ENCODE data around the gene TSPAN9.

The TSPAN9 gene

DNA sequence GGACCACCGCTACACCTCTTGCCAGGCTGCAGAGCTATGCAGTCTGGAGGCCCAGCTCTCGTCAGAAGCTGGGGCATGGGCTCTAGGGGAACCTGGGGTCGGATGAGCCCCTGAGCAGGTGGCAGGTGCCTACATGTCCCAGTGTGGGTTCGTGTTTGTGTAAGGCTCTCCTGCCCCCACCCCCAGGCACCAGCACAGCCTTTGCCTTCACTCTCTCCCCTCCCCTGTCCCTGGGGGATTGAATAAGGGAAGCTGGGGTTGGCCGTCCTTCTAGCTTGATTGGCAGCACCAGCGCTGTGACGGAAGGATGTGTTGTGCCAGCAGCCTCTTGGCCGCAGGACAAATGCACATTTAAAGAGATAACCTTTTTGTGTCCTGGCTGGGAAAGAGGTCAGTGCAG is 34.8 kb upstream of the TSPAN9 start:
- peaks cover 13% of the 10 kb centered on the region for H3K36me3 ChIP-seq (replicated peaks)
- no peak overlapping the region for H3K27ac ChIP-seq
- no peaks in the 10 kb centered on the region for H3K27me3 ChIP-seq (replicated peaks)
- no peak overlapping the region for H3K4me3 ChIP-seq (ENCODE audit: low read depth, low read length)
- no peak for DNase-seq
- TF ChIP-seq, protein P1, sequence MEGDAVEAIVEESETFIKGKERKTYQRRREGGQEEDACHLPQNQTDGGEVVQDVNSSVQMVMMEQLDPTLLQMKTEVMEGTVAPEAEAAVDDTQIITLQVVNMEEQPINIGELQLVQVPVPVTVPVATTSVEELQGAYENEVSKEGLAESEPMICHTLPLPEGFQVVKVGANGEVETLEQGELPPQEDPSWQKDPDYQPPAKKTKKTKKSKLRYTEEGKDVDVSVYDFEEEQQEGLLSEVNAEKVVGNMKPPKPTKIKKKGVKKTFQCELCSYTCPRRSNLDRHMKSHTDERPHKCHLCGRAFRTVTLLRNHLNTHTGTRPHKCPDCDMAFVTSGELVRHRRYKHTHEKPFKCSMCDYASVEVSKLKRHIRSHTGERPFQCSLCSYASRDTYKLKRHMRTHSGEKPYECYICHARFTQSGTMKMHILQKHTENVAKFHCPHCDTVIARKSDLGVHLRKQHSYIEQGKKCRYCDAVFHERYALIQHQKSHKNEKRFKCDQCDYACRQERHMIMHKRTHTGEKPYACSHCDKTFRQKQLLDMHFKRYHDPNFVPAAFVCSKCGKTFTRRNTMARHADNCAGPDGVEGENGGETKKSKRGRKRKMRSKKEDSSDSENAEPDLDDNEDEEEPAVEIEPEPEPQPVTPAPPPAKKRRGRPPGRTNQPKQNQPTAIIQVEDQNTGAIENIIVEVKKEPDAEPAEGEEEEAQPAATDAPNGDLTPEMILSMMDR (IDR thresholded peaks at IDR 0.05; ENCODE audit: low read depth, low read length, missing control alignments), result no peak
- in situ Hi-C loops (cut with HindIII; ENCODE audit: low pct_ligation_motif_present, low sequenced_read_pairs), result no loop called here

DNA sequence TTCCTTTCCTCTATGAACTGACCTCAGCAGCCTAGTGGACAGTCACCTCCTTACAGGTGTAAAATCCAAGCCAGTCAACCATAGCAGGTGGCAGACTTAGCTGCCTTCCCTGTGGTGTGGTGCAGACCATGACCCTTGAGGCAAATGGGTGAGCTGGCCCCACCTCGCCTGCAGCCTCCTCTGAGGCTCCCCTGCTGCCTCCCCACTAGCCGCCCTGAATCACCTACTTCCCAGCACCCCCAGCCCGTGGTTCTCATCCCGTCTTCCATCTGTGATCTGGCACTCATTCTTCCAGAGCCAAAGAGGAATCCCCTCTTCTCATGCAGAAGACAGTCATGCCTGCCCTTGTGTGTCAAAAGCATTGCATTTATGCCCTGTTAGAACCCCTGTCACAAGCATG is 34.4 kb upstream of the TSPAN9 start:
- Histone ChIP-seq H3K27ac (no peak overlapping the region), H3K36me3 (replicated peaks) (peaks cover 11% of the 10 kb centered on the region), H3K4me3 (ENCODE audit: low read depth, low read length) (no peak overlapping the region), H3K27me3 (replicated peaks) (no peaks in the 10 kb centered on the region)
- TF ChIP-seq, protein P1 (IDR thresholded peaks at IDR 0.05; ENCODE audit: low read depth, low read length, missing control alignments), result no peak
- DNase-seq, result no peak
- in situ Hi-C loops (cut with HindIII; ENCODE audit: low pct_ligation_motif_present, low sequenced_read_pairs), result no loop called here

DNA sequence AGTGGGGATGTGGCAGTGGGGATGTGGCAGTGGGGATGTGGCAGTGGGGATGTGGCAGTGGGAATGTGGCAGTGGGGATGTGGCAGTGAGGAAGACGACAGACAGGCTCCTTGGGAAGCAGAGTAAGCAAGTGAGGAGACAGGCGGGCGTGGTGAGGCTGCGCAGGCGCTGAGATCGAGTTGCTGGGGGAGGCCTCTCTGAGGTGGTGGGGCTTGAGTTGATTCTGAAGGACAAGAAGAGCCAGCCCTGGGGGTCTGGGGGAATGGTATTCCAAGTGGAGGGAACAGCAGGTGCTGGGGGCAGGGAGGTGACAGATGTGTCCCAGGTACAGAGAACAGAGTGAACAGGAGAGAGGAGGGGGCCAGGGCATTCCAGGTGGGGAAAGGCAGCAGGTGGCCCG is 33.8 kb upstream of the TSPAN9 start:
- TF ChIP-seq, protein P1 (IDR thresholded peaks at IDR 0.05; ENCODE audit: low read depth, low read length, missing control alignments), result no peak
- peaks cover 8% of the 10 kb centered on the region for H3K36me3 ChIP-seq (replicated peaks)
- H3K27me3 ChIP-seq (replicated peaks), result no peaks in the 10 kb centered on the region
- no peak for DNase-seq
- no peak overlapping the region for H3K4me3 ChIP-seq (ENCODE audit: low read depth, low read length)
- in situ Hi-C loops (cut with HindIII; ENCODE audit: low pct_ligation_motif_present, low sequenced_read_pairs), result no loop called here
- H3K27ac ChIP-seq, result no peak overlapping the region

DNA sequence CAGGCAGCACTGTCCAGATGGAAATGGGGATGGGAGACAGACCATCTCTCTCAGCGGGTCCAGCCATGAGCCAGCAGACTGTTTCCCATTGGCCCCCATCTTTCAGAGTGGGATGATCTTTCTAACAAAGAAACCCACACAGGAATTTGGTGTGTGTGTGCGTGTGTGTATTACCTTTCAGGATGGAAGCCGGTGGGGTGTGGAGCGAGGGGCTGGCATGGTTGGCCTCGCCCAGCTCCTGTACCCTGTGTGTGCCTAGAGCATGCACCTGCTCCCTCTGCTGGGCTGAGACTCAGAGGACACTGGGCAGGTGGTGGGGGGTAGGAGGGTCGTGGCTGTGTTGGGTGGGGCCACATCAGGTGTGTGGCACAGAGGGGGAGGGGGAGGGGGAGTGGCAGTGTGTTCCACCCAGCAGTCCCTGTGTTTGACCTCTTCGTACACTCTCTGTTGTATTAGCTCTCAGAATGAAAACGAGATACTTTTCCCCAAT is 33.0 kb upstream of the TSPAN9 start:
- in situ Hi-C loops (cut with HindIII; ENCODE audit: low pct_ligation_motif_present, low sequenced_read_pairs), result no loop called here
- Histone ChIP-seq H3K27ac (no peak overlapping the region), H3K36me3 (replicated peaks) (peaks cover 8% of the 10 kb centered on the region), H3K27me3 (replicated peaks) (no peaks in the 10 kb centered on the region), H3K4me3 (ENCODE audit: low read depth, low read length) (no peak overlapping the region)
- TF ChIP-seq, protein P1 (IDR thresholded peaks at IDR 0.05; ENCODE audit: low read depth, low read length, missing control alignments), result no peak
- no peak for DNase-seq

DNA sequence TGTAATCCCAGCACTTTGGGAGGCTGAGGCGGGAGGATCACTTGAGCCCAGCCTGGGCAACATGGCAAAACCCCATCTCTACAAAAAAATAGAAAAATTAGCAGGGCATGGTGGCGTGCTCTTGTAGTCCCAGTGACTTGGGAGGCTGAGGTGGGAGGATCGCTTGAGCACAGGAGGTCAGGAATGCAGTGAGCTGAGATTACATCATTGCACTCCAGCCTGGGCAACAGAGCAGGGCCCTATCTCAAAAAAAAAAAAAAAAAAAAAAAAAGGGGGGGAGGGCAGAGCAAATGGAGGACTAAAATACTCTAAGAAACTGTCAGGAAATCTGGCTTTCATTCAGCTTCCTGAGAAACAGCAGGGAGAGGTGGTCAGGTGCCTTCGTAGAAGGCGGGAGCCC is 31.7 kb upstream of the TSPAN9 start:
- H3K27me3 ChIP-seq (replicated peaks), result no peaks in the 10 kb centered on the region
- no peak overlapping the region for H3K27ac ChIP-seq
- in situ Hi-C loops (cut with HindIII; ENCODE audit: low pct_ligation_motif_present, low sequenced_read_pairs), result no loop called here
- no peak overlapping the region for H3K4me3 ChIP-seq (ENCODE audit: low read depth, low read length)
- DNase-seq, result no peak
- TF ChIP-seq, protein P1 (IDR thresholded peaks at IDR 0.05; ENCODE audit: low read depth, low read length, missing control alignments), result no peak
- peaks cover 8% of the 10 kb centered on the region for H3K36me3 ChIP-seq (replicated peaks)

DNA sequence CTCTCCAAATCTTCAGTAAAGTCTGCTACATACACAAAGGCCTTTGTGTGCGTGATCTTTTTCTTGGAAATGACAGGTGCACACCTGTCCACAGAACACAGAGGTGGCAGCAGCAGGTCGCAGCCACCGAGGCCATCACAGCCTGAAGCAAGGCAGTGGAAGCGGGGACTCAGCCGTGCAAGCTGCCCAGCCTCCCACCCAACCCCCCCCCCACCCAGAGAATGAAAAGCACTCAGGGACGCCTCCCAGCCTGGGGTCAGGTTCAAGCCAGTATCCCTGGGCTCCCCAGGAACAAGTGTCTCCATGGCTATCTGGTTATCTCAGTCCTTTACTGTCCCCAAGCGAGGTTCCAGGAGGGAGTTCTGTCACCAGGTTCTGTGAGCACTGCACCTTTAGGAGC is 31.2 kb upstream of the TSPAN9 start:
- no peaks in the 10 kb centered on the region for H3K27me3 ChIP-seq (replicated peaks)
- H3K36me3 ChIP-seq (replicated peaks), result peaks cover 4% of the 10 kb centered on the region
- H3K4me3 ChIP-seq (ENCODE audit: low read depth, low read length), result no peak overlapping the region
- no peak for DNase-seq
- no peak overlapping the region for H3K27ac ChIP-seq
- in situ Hi-C loops (cut with HindIII; ENCODE audit: low pct_ligation_motif_present, low sequenced_read_pairs), result no loop called here
- TF ChIP-seq, protein P1 (IDR thresholded peaks at IDR 0.05; ENCODE audit: low read depth, low read length, missing control alignments), result no peak

Measured in brain microvascular endothelial cell (primary cell).